Subcutaneous adipose tissue (tissue), 4 donors: ENCODE results near the gene ACTN4. TPM values are rescaled to one million over a fixed set of nuclear protein-coding genes. Genes with fewer than 3 reads are reported as not detected.

Source experiments
- total RNA-seq, 4 donors: library from RNA; depleted of rRNA; stranded (reverse); fragments of >200 nt; gene quantifications; one replicate each; pipeline ENCODE4 v1.1.0, GENCODE V29; 2016
- TF ChIP-seq, protein P1 (sequence below): fragments of 450-650 bp; IDR thresholded peaks from one replicate; pipeline ENCODE4 v1.5.1; 2016; ENCODE audit warnings: low read depth, mild to moderate bottlenecking, control low read depth, antibody characterized with exemption, moderate library complexity

Gene ACTN4
- total RNA-seq, 4 donors from 2014 or later, result 179 to 258 (median 186) TPM

DNA sequence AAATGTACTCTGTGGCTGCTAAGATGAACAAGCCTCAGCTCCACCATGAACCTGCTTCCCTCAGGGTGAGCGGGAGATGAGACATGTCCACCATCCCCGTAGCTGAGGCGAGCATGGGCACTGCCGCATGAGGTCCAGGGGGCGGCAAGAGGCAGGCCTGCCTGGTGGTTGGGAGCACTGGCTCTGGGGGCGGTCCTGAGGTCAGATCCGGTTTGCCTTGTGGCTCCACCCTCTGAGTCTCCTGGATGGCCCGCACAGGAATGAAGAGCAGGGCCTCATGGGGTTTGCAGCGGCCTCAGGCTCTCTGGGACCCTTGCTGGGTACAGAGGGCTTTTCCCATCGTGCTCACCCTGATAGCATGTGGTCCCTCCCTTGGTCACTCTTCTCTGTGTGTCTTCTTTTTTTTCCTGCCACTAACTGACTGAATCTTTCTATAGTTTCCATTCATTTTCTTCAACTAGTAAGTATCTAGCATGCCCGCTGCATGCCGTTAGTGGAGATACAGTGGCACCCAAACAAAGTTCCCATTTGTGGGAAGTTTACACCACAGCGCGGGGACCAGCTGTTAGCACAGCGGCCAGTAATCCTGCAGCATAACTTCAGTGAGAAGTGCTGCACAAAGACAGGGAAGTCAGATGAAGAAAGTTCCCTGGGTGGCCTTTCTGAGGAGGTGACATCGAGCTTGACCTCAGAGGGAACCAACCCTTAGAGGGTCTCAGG lies 59.5 kb downstream of the ACTN4 start:
- TF ChIP-seq, protein P1, sequence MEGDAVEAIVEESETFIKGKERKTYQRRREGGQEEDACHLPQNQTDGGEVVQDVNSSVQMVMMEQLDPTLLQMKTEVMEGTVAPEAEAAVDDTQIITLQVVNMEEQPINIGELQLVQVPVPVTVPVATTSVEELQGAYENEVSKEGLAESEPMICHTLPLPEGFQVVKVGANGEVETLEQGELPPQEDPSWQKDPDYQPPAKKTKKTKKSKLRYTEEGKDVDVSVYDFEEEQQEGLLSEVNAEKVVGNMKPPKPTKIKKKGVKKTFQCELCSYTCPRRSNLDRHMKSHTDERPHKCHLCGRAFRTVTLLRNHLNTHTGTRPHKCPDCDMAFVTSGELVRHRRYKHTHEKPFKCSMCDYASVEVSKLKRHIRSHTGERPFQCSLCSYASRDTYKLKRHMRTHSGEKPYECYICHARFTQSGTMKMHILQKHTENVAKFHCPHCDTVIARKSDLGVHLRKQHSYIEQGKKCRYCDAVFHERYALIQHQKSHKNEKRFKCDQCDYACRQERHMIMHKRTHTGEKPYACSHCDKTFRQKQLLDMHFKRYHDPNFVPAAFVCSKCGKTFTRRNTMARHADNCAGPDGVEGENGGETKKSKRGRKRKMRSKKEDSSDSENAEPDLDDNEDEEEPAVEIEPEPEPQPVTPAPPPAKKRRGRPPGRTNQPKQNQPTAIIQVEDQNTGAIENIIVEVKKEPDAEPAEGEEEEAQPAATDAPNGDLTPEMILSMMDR, result no peak

DNA sequence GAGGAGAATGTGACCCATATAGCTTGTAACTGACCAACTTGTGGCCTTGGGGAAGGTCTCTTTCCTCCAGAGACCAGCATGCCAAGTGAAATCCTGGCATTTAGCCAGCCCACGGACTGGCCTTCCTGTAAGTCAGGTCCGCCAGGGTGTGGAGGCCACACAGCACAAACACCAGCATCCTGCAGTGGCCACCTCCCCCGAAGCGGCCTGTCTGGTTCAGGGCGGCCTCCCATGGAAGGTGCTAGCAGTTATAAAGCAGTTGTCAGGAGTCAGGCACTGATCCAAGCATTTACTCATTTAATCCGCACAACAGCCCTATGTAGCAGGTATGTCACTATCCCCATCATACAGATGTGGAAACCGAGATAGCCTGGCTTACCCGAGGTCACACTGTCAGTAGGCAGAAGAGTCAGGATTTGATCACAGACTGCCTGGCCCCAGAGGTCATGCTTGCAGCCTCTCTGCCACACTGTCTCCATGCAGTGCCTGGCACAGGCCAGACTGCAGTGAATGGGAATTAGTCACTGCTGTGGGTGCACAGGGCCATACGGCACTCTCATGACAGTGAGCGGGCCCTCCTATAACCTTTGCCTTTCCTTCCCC lies 60.2 kb downstream of the ACTN4 start:
- TF ChIP-seq, protein P1, result no peak

DNA sequence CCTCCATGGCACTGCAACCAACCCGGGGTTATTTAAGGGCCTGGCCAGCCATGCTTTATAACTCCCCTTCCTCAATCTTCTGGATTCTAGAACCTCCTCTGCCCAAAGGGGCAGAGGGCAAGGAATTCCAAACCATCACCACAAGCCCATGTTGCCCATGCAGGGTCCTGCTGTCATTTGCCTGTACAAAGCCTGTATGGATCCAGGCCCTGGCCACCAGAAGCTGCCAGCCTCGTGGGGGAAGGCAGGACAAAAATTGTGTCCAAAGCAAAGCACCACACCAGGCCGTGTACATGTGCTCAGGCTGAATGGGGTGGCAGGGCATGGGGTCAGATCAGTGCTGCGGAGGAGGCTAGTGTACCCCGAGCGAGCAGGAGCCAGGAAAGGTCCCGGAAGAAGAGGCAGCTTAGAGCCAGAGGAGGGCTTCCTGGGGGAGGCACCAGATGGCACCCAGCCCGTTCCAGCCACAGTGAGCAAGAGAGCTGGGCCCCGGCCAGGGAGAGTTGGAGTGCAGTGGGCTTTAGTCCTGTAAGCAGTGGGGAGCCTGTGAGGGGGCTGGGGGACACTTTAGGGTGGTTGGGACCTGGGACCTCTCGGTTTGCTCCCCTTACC lies 61.1 kb downstream of the ACTN4 start:
- TF ChIP-seq, protein P1, result no peak

DNA sequence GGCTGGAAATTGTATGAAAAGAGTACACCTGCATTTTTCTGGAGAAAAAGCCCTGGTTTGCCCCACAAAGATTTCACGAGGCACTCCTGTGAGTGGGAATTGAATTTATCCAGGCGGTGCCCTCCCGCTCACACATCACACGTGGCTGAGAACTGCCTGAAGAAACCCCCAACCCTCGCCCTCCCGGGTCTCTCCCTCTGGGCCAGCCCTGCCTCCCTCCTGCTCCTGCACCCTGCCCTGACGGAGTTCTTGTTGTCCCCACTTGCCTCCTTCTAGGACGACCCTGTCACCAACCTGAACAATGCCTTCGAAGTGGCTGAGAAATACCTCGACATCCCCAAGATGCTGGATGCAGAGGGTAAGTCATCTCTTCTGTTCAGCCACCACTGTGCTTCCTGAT lies 61.7 kb downstream of the ACTN4 start:
- TF ChIP-seq, protein P1, result no peak

DNA sequence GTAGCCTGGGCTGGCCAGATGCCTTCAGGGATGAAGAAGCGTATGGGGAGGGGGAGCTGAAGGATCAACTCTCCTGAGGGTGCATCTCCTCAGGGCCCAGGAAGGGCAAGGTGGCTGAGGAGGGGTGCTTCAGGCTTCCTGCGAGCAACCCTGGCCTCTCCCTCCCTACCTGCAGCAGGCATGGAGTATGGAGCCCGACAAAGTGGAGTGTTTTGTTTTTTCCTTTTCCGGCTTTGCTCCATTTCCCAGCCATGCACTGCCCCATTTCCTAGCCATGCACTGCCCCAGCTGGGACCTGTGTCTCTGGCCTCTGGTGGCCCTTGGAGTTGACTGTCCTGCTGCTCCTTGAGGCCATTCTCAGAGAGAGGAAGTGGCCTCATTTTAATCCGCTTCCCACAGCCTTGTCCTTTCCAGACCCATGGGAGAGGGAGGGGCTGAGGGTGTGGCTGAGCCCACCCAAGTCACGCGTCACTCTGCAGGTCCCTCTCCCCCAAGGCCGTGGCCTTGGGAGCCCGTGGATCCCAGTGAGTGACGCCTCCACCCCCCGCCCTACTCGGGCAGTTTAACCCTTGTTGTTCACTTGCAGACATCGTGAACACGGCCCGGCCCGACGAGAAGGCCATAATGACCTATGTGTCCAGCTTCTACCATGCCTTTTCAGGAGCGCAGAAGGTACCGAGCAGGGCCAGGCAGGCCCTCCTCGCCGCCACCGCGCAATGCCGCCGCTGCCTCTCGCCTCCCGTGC lies 62.4 kb downstream of the ACTN4 start:
- TF ChIP-seq, protein P1, result no peak

DNA sequence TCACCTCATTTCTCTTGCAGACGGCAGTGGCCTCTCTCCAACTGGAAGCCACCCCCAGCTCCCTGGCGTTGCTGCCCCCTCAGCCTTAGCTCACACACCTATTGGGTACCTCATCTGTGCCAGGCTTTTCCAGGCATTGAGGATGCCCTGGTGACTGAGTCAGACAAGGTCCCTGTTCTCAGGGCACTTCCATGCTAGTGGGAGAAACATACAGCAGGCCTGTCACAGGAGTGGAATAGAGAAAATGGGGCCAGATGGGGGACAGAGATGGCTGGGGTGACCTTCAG lies 62.9 kb downstream of the ACTN4 start:
- TF ChIP-seq, protein P1, result no peak
